ENCODE results near the gene ARMC6.

- TF ChIP-seq CTCF (conservative IDR thresholded peaks at IDR 0.05): no peak
- TF ChIP-seq ZFX (IDR thresholded peaks at IDR 0.05): no peak
These were observed 45.9 kb upstream of the ARMC6 start for GRCh38 chr19:18987456-18987855.

All from C4-2B (cell line).